GM12875 (cell line): ENCODE data around the gene STMN3.

Source experiments
- H3K4me3 ChIP-seq: one replicate; pipeline ENCODE4 v1.5.1; 2011; ENCODE audit warnings: low read depth, low read length, control low read depth
- TF ChIP-seq, protein P1 (sequence below): IDR thresholded peaks from 2 replicates; pipeline ENCODE4 v1.5.1; 2011; ENCODE audit warnings: low read depth, mild to moderate bottlenecking, control low read depth, inconsistent platforms, low read length, moderate library complexity, borderline replicate concordance; ENCODE audit not compliant: insufficient read depth

STMN3 gene

GRCh38 chr20:63690898-63691710 lies 37.9 kb upstream of the STMN3 start:
- TF ChIP-seq, protein P1, sequence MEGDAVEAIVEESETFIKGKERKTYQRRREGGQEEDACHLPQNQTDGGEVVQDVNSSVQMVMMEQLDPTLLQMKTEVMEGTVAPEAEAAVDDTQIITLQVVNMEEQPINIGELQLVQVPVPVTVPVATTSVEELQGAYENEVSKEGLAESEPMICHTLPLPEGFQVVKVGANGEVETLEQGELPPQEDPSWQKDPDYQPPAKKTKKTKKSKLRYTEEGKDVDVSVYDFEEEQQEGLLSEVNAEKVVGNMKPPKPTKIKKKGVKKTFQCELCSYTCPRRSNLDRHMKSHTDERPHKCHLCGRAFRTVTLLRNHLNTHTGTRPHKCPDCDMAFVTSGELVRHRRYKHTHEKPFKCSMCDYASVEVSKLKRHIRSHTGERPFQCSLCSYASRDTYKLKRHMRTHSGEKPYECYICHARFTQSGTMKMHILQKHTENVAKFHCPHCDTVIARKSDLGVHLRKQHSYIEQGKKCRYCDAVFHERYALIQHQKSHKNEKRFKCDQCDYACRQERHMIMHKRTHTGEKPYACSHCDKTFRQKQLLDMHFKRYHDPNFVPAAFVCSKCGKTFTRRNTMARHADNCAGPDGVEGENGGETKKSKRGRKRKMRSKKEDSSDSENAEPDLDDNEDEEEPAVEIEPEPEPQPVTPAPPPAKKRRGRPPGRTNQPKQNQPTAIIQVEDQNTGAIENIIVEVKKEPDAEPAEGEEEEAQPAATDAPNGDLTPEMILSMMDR: no peak
- H3K4me3 ChIP-seq: no peak overlapping the region

DNA sequence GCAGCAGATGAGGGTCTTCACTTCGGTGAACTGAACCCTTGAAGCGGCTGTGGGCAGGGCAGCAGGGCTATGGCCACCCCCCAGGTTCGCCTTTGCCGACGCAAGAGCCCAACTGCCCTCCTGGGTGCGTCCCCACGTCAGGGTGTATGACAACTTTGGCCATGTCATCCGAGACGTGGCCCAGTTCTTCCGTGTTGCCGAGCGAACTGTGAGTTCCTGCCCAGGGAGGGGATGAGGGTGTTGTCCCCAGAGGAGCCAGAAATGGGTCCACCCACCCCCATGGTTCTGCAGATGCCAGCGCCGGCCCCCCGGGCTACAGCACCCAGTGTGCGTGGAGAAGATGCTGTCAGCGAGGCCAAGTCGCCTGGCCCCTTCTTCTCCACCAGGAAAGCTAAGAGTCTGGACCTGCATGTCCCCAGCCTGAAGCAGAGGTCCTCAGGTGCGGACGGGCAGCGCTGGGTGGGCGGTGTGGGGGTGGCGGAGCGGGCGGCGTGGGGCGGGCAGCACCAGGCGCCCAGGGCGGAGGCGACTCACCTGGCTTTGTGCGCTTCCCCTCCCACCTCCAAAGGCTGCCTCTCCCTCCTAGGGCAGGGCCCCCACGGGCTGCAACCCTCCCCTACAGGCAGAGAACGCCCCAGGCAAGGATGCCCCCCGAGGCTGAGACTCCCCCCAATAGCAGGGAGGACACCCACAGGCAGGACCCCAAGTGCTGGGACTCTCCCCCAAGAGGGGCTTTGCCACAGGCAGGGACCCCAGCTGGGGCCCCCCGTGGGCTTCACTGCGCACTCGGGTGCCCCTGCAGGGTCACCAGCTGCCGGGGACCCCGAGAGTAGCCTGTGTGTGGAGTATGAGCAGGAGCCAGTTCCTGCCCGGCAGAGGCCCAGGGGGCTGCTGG lies 37.0 kb upstream of the STMN3 start:
- no peak overlapping the region for H3K4me3 ChIP-seq

GRCh38 chr20:63689046-63690002 lies 36.1 kb upstream of the STMN3 start:
- TF ChIP-seq, protein P1: no peak
- H3K4me3 ChIP-seq: no peak overlapping the region

More for the DNA sequence above, 37.0 kb upstream of the STMN3 start:
- TF ChIP-seq, protein P1: no peak

DNA sequence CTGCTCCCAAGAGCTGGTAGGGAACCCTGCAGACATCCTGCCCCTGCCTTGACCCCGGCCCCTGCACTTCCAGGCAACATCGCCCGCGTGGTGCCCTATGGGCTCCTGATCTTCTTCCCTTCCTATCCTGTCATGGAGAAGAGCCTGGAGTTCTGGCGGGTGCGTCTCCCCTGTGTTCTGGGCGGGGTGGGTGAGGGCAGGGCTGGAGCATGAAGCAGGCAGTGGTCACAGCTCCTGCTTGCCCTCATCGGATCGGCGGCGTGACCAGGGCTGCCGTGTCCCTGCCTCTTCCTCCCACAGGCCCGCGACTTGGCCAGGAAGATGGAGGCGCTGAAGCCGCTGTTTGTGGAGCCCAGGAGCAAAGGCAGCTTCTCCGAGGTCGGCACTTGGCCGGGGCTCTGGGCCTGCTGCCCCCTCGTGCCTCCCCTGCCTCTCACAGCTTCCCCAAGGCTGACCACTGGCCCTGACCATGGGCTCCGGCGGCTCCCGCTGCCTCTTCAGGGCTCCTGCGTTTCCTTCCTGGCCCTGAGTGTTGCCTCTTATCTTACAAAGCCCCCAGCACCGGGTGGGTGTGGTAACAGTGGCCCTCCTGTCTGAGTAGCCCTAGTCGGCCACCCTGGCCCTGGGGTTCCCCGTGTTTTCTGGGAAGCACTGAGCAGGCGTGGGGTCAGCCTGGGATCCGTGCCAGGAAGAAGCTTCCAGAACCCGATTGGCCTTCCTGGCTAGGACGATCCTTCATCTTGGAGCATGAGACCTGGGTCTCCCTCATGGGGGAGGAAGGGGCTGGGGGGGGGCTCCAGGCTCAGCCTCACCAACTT lies 35.2 kb upstream of the STMN3 start:
- no peak overlapping the region for H3K4me3 ChIP-seq
- TF ChIP-seq, protein P1: no peak

DNA sequence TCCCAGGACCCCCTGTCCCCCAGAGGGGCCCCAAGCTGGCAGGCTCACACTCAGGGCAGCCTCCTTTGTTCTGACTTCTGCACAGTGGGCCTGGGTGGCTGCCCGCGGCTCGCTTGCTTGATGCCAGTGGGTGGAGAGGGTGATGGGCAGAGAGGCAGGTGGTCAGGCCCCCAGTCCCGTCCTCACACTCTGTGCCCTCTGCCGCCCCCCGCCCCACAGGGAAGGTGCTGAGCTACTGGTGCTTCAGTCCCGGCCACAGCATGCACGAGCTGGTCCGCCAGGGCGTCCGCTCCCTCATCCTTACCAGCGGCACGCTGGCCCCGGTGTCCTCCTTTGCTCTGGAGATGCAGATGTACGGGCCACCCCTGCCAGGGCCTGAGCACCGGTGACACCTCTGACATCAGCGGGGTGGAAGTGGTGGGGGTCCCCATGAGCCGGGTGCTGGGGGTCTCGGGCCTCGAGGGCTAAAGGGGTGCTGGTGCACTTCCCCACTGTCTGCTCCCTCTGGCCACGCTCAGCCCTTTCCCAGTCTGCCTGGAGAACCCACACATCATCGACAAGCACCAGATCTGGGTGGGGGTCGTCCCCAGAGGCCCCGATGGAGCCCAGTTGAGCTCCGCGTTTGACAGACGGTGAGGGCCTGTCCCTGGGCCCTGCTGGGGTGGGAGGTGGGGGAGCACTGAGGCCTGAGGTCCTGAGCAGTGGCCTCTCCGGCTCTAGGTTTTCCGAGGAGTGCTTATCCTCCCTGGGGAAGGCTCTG lies 34.4 kb upstream of the STMN3 start:
- no peak overlapping the region for H3K4me3 ChIP-seq
- TF ChIP-seq, protein P1: no peak
